Activated CD4-positive, alpha-beta T cell treated with anti-CD3 and anti-CD28 coated beads, Interleukin-2, amount 10 ng/mL, durations not matched to agents 7 days and 5 days (primary cell): ENCODE results near the gene CNTFR. TPM values are rescaled to one million over a fixed set of nuclear protein-coding genes. Genes with fewer than 3 reads are reported as not detected.
A peak's percentile ranks its signal among the peaks of the same experiment; 100 is the strongest.

ENCODE experiments used
- CTCF ChIA-PET: fragments of 350-600 bp; sonication (Branson Sonifier 250); formaldehyde crosslinking; loops from one replicate; lab custom pipeline; 2021; ENCODE audit warnings: antibody characterized with exemption; lab: Charles Lee
- POLR2A ChIA-PET: fragments of 350-600 bp; sonication (Branson Sonifier 250); formaldehyde crosslinking; loops from one replicate; lab custom pipeline; 2021; ENCODE audit warnings: antibody characterized with exemption; lab: Charles Lee
- DNase-seq: peaks from one replicate; pipeline ENCODE4 v3.0.0-alpha.2; 2020
- H3K27ac Mint-ChIP-seq: one replicate; pipeline ENCODE4 v1.8.0; 2021; ENCODE audit warnings: mild to moderate bottlenecking, moderate library complexity, mixed read lengths
- H3K27me3 Mint-ChIP-seq: one replicate; pipeline ENCODE4 v1.8.0; 2021; ENCODE audit warnings: mixed read lengths
- H3K36me3 Mint-ChIP-seq: one replicate; pipeline ENCODE4 v1.8.0; 2021; ENCODE audit warnings: low read depth, mixed read lengths
- H3K4me1 Mint-ChIP-seq: one replicate; pipeline ENCODE4 v1.8.0; 2021; ENCODE audit warnings: mixed read lengths
- H3K4me3 Mint-ChIP-seq: one replicate; pipeline ENCODE4 v1.8.0; 2021; ENCODE audit warnings: mild to moderate bottlenecking, moderate library complexity, mixed read lengths
- H3K9me3 Mint-ChIP-seq: one replicate; pipeline ENCODE4 v1.8.0; 2021; ENCODE audit warnings: mixed read lengths
- total RNA-seq, 2 experiments: library from RNA; stranded (reverse); gene quantifications; one replicate each; pipeline ENCODE4 v1.2.3, GENCODE V29; 2021

The CNTFR gene
- total RNA-seq, 2 experiments from 2014 or later, result not detected

DNA sequence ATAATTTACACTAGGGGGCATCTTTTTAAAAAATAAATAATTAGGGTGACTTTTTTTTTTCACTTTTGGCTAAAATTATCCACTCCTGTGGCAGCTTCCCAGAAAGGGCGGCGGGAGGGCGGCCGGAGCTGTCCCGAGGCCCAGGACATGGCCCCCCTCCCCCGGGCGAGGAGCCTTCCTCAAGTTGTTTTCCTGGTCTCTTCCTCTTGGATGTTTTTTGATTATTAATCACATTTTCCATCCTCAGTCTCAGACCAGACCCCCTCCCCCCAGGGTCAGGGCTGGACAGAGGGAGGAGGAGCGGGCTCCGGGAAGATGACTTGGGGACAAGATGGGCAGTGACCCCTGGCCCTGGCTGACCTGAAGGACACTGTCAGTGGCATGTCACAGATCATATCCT is 4.7 kb upstream of the CNTFR start:
- Mint-ChIP-seq H3K9me3 (no peaks in the 10 kb centered on the region), H3K27ac (no peak overlapping the region), H3K27me3 (peaks cover 57% of the 10 kb centered on the region)

DNA sequence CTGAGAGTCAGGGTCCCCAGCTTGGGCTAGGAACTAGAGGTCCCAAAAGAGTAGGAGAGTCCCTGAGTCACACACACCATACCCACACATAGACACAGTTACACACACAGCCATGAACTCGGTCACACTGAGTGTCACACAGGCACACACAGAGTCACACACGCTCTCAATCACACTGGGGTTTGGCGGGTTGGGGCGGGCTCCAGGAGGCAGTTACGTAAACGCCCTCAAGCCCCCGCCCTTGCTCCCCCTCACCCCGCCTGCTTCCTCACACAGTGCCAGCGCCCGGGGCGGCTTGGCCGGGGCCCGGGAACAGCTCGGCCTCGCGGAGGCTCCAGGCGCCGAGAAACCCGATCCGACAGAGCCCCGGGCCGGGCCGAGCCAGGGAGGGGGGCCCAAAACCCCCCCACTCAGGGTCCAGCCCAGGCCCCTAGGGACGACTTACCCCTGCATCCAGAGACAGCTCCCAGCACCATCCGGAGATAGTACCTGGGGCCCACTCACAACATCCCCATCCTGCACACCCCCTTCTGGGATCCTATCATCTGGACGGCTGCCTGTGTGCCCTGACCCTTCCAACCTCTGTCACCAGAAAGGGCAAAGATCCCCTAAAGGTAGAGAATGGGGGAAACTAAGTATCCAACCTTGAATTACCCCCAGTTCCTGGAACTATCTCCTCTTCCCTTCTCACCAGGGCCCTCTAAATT is 3.5 kb upstream of the CNTFR start:
- Mint-ChIP-seq H3K27me3 (peaks cover 67% of the 10 kb centered on the region), H3K4me3 (peak overlapping the region; percentile 26)
- POLR2A ChIA-PET, result no interaction called here

More for the DNA sequence above, 4.7 kb upstream of the CNTFR start:
- no peak for DNase-seq
- no peak overlapping the region for H3K4me3 Mint-ChIP-seq
- CTCF ChIA-PET, result no interaction called here
- H3K4me1 Mint-ChIP-seq, result peaks cover 27% of the 10 kb centered on the region
- no peaks in the 10 kb centered on the region for H3K36me3 Mint-ChIP-seq
- POLR2A ChIA-PET, result no interaction called here

DNA sequence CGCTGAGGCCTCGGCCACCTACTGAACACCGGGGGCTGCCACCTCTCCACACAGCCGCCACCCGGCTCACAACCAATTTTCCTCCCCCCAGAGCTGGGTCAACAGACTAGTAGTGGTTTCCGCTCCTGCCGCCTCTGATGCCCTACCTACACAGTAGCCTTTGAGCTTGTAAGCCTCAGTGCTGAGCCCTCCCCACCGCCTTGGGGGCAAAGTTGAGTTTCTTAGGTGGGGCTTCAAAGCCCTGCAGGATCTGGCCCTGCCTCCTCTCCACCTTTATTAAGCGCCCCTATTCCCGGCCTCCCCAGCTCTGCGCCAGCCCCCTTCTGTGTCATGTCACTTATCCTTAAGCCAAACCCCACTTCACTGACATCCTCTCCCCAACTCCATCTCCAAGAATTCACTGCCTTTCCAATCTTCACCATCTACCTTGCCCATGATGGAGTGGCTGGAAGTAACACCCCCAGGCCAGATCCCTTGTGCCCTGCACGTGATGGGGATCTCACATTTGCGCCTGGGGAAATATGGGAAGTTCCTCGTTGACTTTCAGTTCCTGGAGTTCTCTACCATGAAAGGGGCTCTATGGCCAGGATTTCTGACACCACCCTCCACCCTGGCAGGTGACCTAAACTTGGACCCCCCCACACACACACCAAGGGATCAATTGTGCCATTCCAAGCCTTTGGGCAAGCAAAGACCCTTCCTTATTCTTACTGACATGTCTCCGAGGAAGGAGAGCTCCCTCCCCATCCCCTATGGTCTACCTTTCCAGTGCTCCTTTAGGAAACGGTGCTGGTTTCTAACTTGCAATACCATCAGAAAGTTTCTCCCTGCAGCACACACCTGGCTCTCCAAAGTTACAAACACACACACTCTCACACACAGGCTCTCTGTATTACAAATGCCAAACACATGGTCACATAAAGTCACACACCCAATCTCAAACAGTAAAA is 2.7 kb upstream of the CNTFR start:
- H3K36me3 Mint-ChIP-seq, result no peaks in the 10 kb centered on the region
- H3K4me1 Mint-ChIP-seq, result peaks cover 31% of the 10 kb centered on the region
- ChIA-PET CTCF (interaction anchor here (0.6 to 2.3 kb wide), 25 partner anchors 9 to 216 kb away, joined by 3 to 9 read pairs (median 3); partner anchors contain the start of genes DCTN3 and SIGMAR1), POLR2A (no interaction called here)
- peaks cover 70% of the 10 kb centered on the region for H3K27me3 Mint-ChIP-seq
- no peak overlapping the region for H3K27ac Mint-ChIP-seq
- DNase-seq, result no peak
- no peaks in the 10 kb centered on the region for H3K9me3 Mint-ChIP-seq
- peak overlapping the region; percentile 57 for H3K4me3 Mint-ChIP-seq

More for the DNA sequence above, 3.5 kb upstream of the CNTFR start:
- Mint-ChIP-seq H3K9me3 (no peaks in the 10 kb centered on the region), H3K4me1 (peaks cover 31% of the 10 kb centered on the region), H3K27ac (no peak overlapping the region), H3K36me3 (no peaks in the 10 kb centered on the region)
- DNase-seq, result no peak
- CTCF ChIA-PET, result interaction anchor here (1.0 kb wide), 2 partner anchors 24 to 63 kb away, joined by 3 read pairs; no protein-coding TSS in a partner anchor

DNA sequence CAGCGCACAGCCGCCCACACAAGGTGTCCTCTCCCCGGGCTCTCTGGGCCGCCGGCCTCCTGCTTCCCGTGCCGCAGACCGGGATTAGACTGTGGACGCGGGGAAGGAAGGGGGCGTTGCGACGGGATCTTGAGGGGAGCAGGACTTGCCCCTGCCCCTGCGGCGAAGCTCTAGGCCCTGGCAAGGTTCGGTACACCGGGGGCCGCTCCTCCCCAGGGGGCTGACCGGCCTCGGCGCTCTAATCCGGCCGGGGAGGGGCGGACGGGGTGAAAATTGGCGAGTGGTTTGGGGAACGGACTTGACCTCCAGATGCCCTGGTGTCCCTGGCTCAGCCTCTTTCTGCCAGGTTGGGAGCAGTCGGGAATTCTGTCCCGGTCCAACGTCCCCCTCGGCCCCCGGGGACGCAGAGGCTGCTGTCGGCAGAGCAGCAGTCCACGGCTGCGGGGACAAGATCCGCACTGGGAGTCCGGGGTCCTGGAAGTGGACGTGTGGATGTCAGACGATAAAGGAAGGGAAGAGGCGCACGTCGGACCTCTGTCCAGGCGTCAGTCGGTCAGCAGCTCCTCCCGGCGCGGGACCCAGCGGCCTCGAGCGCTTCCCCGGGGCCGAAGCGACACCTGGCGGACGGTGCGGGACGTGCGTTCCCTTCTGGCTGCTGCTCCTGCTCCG is 1.9 kb upstream of the CNTFR start:
- DNase-seq, result peak; percentile 76
- ChIA-PET CTCF (interaction anchor here (0.6 to 2.3 kb wide), 23 partner anchors 9 to 216 kb away, joined by 3 to 9 read pairs (median 3); partner anchors contain the start of genes DCTN3 and SIGMAR1), POLR2A (no interaction called here)
- peak overlapping the region; percentile 57 for H3K4me3 Mint-ChIP-seq
- peaks cover 75% of the 10 kb centered on the region for H3K27me3 Mint-ChIP-seq
- no peaks in the 10 kb centered on the region for H3K9me3 Mint-ChIP-seq
- no peak overlapping the region for H3K27ac Mint-ChIP-seq
- H3K4me1 Mint-ChIP-seq, result peaks cover 31% of the 10 kb centered on the region
- no peaks in the 10 kb centered on the region for H3K36me3 Mint-ChIP-seq

DNA sequence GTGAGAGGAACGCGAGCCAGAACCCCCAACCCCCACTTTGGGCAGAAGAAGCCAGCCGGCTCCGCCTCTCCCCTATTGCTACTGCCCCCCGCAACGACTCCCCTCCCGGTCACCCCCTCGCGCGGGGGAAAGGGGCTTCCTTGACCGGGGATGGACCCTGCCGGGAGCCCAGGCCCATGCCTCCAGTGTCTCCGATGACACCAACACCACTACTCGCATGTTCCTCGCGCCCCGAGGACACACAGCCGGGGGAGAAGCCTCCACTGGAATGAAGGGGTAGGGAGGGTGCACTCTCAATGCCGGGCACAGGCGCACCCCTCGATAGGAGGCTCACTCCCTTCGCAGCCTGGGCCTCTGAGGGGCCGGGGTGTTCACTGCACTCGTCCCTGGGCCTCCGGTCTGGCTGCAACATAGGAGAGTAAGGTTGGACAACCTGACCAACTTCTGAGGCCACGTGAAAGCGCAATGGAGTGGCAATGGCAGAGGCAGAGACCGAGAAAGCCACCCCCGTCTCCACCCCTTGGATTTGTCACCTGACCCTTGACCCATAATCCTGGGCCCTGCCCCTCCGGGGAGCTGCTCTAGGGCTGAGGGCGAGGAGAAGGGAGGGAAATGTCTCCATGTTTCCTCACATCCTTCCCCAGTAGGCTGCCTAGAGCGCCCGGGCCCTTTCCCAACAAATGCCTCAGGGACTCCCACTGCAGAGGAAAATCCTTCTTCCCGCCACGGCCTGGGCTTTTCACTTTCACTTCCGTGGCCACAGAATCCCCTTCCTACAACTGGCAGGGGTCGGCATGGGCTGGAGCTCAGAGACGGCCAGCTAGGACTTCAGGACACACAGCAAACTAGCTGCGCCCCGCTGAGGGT is 1.1 kb upstream of the CNTFR start:
- DNase-seq, result no peak
- ChIA-PET POLR2A (no interaction called here), CTCF (interaction anchor here (0.6 to 2.3 kb wide), 10 partner anchors 13 to 187 kb away, joined by 3 to 7 read pairs (median 4); no protein-coding TSS in a partner anchor)
- Mint-ChIP-seq H3K4me1 (peaks cover 31% of the 10 kb centered on the region), H3K27ac (no peak overlapping the region), H3K4me3 (peak overlapping the region; percentile 57), H3K36me3 (no peaks in the 10 kb centered on the region), H3K9me3 (no peaks in the 10 kb centered on the region), H3K27me3 (peaks cover 78% of the 10 kb centered on the region)

DNA sequence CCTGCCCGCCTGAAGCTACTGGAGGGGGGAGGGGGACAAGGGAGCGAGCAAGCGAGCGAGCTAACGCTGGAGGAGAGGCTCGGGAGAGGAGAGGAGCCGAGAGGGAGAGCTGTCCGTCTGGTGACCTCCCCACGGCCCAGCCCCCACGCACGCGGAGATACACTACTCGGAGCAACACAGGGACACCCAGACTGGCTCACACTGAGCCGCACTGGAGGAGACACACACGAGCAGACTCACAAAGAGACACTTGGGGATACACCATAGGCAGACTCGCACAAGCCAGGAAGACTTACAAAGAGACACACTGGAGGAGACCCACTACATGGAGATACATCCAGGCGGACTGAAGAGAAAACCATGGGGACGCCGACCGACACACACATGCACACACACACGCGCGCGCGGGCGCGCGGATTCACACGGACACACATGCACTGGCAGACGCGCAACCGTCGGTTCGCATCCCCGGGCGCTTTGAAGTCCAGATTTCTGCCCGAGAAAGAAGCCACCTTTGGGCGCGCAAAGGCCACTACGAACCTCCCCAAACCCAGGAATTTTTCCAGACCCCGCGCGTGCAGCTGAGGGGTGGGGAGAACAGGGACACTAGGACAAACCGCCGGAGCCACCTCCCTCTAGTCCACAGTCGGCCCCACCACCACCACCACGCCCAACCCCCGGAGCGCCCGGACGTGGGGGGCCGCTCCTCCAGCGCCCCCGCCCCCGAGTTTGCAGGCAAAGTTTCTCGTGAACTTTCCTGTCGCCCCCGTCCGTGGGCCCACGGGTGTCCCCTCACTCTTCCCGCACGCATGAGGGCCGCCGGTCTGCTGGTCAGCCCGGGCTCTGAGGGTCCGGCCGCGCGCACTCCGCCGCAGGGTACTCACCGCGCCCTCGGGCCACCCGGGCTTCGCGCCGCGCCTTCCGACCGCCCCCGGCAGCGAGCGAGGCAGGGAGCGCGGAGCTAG is 571 bp downstream of the CNTFR start:
- H3K36me3 Mint-ChIP-seq, result no peaks in the 10 kb centered on the region
- peaks cover 31% of the 10 kb centered on the region for H3K4me1 Mint-ChIP-seq
- no peak for DNase-seq
- no peaks in the 10 kb centered on the region for H3K9me3 Mint-ChIP-seq
- CTCF ChIA-PET, result interaction anchor here (0.7 to 2.2 kb wide), 2 partner anchors 185 to 1124 kb away, joined by 3 to 7 read pairs; no protein-coding TSS in a partner anchor
- H3K4me3 Mint-ChIP-seq, result peak overlapping the region; percentile 56
- no peak overlapping the region for H3K27ac Mint-ChIP-seq
- peaks cover 88% of the 10 kb centered on the region for H3K27me3 Mint-ChIP-seq
- POLR2A ChIA-PET, result no interaction called here

DNA sequence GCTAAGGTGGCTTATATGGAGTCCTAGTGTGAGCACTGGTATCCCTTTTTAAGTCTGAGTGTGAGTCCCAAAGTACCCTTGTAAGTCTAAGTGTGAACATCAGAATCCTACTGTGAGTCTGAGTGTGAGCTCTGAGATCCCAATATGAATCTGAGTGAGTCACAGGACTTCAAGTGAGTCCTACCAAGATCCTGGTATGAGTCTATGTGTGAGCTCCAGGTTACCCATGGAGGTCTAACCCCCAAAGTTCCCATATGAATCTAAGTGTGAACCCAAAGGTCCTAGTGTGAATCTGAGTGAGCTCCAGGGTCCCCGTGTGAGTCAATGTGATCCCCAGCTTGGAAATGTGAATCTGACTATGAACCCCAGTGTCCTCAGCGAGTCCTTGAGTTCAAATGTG is 2.3 kb downstream of the CNTFR start:
- ChIA-PET CTCF (interaction anchor here (1.1 to 2.2 kb wide), 3 partner anchors 16 to 183 kb away, joined by 3 to 7 read pairs (median 4); no protein-coding TSS in a partner anchor), POLR2A (no interaction called here)
- Mint-ChIP-seq H3K36me3 (no peaks in the 10 kb centered on the region), H3K4me3 (no peak overlapping the region), H3K27ac (no peak overlapping the region), H3K4me1 (peaks cover 27% of the 10 kb centered on the region), H3K27me3 (peaks cover 79% of the 10 kb centered on the region), H3K9me3 (no peaks in the 10 kb centered on the region)
- no peak for DNase-seq

DNA sequence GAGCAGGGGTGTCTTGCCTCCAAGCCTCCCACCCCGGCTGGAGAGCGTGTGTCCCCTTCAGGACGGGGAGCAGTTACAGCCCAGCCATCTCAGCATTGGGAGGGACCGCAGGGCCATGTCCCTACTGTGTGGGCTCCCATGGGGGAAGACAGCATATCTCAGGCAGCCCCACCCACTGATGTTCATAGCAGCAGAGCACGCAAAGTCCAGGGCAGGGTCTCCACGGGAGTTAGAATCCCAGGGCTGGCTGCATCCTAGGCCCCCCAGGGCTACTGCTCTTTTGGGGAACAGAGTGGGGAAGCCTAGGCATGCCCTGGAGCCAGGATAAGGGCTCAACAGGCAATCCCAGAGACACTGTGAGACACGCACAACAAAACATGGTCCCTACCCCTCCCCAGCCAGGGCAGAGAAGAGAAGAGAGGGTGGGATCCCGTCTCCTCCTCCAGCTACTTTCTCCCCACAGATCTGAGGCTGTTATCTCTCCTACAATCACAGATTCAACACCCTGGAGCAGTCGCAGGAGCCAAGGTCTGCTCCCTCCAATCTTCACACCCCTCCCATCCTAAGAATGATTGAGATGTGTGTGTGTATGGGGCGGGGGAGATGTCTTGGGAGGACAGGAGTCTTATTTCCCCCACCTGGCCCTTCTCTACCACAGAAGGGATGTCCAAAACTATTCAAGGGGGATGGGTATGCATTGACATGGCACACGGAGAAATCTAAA is 3.4 kb downstream of the CNTFR start:
- no peaks in the 10 kb centered on the region for H3K36me3 Mint-ChIP-seq
- no peak overlapping the region for H3K4me3 Mint-ChIP-seq
- peaks cover 17% of the 10 kb centered on the region for H3K4me1 Mint-ChIP-seq
- CTCF ChIA-PET, result interaction anchor here (1.4 kb wide), 1 partner anchor 17 kb away, joined by 4 read pairs; no protein-coding TSS in a partner anchor
- peaks cover 74% of the 10 kb centered on the region for H3K27me3 Mint-ChIP-seq
- POLR2A ChIA-PET, result no interaction called here
- H3K9me3 Mint-ChIP-seq, result no peaks in the 10 kb centered on the region
- DNase-seq, result no peak
- H3K27ac Mint-ChIP-seq, result no peak overlapping the region

DNA sequence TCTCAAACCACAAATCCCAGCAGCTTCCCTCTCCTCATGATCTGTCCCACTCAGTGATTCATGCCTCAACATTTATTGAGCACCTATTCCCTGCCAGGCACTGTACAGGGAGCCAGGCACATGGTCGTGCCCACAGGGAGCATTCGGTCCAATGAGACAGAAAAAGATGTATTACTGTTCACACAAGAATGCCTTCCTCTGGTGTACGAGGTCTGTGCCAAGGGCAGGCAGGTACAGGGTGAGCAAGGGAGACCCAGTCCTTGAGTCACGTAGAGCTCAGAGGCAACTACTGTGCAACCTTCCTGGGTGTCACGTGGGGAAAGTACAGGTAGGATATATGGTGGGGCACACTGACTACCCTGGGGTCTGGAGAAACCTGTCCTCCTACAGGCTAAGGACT is 4.6 kb downstream of the CNTFR start:
- no peaks in the 10 kb centered on the region for H3K9me3 Mint-ChIP-seq
- ChIA-PET CTCF (no interaction called here), POLR2A (no interaction called here)
- H3K4me1 Mint-ChIP-seq, result peaks cover 6% of the 10 kb centered on the region
- no peak overlapping the region for H3K27ac Mint-ChIP-seq
- H3K36me3 Mint-ChIP-seq, result no peaks in the 10 kb centered on the region
- no peak overlapping the region for H3K4me3 Mint-ChIP-seq
- peaks cover 74% of the 10 kb centered on the region for H3K27me3 Mint-ChIP-seq
- DNase-seq, result no peak

DNA sequence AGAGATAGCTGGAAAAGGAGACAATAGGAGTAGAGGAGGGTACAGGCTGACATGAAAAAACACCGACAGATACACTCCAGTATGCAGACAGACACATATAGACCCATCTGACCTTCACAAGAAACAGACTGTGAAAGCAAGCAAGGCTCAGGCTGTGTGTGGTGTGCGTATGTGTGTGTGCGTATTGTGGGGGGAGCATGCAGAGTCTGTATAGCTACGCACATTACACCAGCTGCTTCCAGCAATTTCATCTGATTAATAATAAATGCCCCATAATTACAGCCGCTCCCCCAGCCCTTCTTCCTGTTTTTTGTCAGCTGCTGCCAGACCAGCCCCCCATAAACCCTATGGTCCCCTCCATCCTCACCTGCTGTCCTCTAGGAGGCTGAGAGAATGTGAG is 6.7 kb downstream of the CNTFR start:
- H3K27me3 Mint-ChIP-seq, result peaks cover 75% of the 10 kb centered on the region
- no peaks in the 10 kb centered on the region for H3K4me1 Mint-ChIP-seq
- ChIA-PET POLR2A (no interaction called here), CTCF (interaction anchor here (1.0 kb wide), 1 partner anchor 9 kb away, joined by 4 read pairs; no protein-coding TSS in a partner anchor)
- no peak overlapping the region for H3K4me3 Mint-ChIP-seq
- H3K36me3 Mint-ChIP-seq, result no peaks in the 10 kb centered on the region
- DNase-seq, result no peak
- no peak overlapping the region for H3K27ac Mint-ChIP-seq
- H3K9me3 Mint-ChIP-seq, result no peaks in the 10 kb centered on the region
